NCI-H1048 (cell line): ENCODE measurements around the gene PAXX.

Experiments
- DNase-seq: peaks from one replicate; lab custom pipeline; 2025; lab: John Stamatoyannopoulos, UW

Gene PAXX

GRCh38 chr9:136965771-136966484, 26.3 kb upstream of the PAXX start:
- DNase-seq = no peak

DNA sequence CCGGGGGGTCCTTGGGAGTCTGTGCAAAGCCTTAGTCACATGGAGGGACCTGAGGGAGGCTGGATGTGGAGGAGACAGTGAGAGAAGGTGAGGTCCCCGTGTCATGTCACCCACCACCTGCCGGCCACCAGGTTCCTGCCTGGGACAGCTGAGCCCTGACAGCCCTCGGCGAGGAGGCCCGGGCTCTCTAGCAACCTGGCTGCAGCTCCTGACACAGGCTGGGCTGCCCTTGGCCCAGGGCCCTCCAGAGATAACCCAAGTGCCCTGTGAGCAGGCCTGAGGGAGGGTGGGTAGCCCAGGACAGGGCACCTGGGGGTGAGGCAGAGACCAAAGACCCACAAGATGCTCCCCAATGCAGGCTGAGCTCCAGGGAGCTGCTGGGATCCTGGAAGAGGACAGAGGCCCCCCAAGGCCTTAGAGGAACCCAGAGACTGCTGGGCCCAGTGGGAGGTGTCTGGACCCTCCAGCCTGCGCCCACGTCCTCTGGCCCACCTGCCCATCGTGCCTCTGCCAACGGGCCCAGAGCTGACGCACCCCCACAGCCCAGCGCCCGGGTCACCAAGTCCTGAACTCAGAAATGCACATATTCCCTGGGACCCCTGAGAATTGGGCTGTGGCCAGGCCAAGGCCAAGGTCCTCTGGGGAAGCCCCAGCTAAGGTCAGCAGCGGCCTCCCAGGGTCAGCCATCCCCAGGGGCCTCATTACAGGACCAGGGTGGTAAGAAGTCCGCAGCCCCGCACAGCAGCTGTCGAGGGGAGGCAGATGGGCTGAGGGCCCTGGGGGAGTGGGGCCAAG, 23.7 kb upstream of the PAXX start:
- no peak for DNase-seq

DNA sequence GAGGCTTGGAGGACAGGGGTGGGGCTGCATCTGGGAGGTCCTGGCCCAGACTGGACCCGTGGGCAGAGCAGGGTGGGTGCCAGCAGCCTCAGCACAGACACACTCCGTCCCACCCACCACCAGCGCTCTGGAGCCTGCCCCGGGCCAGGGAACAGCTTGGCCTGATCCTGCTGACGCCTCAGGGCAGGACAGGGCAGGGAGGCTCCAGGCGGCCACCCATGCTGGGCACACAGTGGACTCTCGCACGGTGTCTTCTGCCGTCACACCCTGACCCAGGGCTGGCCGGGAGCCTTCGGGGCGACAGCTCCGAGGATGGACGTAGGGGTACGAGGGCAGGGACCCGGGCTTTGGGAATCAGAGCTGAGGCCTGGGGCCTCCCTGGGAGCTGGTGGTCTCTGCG, 23.1 kb upstream of the PAXX start:
- no peak for DNase-seq

DNA sequence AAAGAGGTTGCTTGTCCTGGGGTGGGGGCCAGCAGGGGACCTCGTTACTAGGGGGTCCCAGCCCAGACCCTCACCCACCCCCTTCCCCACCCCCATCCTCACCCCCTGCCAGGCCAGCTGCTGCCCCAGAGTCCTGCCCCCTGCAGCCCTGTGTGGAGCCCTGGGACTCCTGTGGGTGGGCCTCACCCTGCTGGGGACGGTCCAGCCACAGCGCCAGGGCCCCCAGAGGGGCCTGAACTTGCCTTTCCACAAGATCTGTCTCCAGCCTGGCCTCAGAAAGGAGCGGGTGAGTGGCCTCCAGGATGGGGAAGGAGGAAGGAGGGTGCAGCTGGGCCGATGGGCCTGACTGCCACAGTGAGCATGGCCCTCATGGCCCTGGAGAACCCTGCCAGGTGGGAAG, 22.4 kb upstream of the PAXX start:
- no peak for DNase-seq

DNA sequence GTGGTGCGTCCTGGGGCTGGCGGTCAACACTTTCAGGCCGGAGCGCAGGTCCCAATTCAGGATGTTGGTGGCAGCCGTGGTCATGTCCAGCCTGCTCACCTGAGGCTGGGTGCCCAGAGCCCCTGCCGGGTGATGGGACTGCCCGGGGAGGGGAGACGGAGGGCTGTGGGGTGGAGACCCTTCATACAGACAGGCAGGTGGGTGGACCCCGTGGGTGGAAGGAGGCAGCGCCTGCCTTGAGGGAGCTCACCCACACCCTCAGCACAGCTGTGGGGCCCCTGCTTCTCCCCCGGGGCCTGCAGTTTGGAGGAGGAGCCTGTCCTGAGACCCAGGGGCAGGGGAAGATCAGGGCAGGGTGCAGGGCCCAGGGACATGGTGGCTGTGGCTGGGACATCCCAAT, 21.9 kb upstream of the PAXX start:
- no peak for DNase-seq

GRCh38 chr9:136971746-136972145, 20.5 kb upstream of the PAXX start:
- DNase-seq = no peak

DNA sequence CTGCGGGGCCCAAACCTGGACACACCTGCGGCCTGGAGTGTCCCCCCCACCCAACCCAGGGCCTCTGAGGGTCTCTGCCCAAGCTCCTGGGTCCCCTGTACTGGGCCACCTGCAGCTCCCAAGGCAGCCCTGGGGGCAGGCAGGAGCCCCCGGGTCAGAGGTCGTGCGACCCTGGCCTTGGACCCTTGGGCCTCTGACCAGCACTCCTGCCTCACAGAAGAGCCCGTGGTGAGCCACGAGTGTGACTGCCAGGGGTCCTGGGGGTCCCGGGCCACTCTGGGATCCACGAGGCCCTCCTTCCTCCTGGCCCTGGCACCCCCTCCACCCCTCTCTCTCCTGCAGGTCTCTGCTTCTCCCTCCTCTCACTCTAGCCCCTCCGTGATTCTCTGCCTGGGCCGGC, 19.9 kb upstream of the PAXX start:
- DNase-seq = no peak

DNA sequence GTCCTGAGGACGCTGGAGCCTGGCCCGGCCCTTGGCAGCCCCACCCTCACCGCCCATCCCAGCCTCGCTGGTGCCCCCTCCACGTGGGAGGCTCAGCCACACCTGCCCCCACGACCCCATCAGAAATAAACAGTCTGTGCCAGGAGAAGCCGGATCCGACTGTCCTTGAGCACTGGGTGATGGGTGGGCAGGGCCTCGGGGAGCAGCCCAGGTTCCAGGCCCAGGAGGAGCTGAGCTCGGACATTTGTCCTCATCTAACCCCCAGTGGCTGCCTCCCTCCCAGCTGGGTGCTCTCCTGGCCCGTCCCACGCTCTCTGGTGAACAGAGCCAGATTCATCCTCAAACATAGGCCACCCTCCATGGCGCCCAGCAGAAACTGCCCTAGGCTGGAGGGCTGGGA, 19.5 kb upstream of the PAXX start:
- no peak for DNase-seq

GRCh38 chr9:136973618-136974617, 18.3 kb upstream of the PAXX start:
- DNase-seq = no peak

DNA sequence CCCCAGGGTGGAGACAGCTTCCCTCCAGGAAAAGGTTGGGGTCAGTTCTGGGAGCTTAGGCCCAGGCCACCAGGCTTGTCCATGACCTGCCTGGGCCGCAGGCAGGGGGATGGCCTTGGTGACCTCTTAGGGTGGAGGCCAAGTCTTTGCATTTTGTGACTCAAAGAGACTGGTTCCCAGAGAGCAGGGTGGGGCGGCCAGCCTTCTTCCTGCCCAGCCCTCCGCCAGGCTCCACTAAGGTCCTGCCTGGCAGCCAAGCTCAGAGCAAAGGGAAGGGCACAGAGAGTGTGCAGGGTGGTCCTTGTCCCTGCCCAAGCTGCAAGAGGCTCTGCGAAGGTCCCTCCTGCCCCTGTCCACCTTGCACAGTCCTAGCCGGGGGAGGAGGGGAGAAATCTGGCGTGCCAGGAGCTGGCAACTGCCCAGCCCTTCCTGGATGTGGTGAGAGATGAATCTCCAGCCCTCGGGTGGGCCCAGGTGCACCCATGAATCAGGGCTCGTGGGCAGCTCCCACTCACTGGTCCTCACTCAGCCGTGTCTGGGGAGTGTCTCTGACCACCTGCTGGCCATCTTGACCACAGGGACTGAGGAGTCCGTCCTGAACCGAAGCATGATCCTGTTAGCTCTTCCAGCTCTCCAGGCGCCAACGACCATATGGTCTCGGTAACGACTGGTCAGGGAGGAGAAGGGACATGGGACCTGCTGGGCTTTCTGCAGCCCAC, 17.2 kb upstream of the PAXX start:
- no peak for DNase-seq

DNA sequence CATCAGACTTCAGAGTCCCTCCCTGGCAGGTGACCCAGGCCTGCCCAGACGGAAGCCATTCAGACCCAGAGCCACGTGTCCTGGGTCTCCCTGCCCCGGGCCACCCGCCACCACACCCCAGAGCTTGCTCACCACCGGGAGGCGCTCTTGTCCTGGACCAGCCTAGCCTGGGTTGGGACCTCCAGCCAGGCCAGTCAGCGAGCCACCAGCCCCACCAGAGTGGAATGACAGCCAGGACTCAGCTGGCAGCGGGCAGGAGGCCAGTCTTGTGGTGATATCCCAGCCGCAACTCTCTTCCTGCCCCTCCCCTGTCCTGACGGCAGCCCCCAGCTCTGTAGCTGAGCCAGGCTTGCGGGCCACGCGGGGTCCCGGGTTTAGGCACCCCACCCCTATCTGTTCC, 16.6 kb upstream of the PAXX start:
- DNase-seq = no peak

DNA sequence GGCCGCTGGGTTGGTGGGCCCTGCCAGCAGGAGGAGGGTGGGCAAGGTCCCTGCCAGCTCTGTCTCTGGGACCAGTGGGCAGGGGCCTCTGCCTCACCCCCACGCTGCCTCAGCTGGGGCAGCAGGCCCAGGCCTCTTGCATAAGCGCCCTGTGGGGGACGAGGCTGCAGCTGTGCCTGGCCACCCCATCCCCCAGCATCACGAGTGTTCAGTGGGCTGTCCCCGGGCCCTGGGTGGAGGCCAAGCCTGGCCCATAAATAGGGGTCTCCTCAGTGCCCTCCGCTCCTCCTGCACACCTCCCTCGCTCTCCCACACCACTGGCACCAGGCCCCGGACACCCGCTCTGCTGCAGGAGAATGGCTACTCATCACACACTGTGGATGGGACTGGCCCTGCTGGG, 15.0 kb upstream of the PAXX start, which contains the start of gene PTGDS:
PTGDS (plus strand) TSS at position 282 of the 400 bp plus-strand sequence; CDS start at position 357, 75 bp downstream.
- DNase-seq = no peak

- no peak for DNase-seq
Observed at GRCh38 chr9:136977649-136978072, 14.6 kb upstream of the PAXX start.

- peak; percentile 80 for DNase-seq
Observed at GRCh38 chr9:136978073-136978864, 14.0 kb upstream of the PAXX start.

GRCh38 chr9:136978865-136979544, 13.2 kb upstream of the PAXX start:
- no peak for DNase-seq

DNA sequence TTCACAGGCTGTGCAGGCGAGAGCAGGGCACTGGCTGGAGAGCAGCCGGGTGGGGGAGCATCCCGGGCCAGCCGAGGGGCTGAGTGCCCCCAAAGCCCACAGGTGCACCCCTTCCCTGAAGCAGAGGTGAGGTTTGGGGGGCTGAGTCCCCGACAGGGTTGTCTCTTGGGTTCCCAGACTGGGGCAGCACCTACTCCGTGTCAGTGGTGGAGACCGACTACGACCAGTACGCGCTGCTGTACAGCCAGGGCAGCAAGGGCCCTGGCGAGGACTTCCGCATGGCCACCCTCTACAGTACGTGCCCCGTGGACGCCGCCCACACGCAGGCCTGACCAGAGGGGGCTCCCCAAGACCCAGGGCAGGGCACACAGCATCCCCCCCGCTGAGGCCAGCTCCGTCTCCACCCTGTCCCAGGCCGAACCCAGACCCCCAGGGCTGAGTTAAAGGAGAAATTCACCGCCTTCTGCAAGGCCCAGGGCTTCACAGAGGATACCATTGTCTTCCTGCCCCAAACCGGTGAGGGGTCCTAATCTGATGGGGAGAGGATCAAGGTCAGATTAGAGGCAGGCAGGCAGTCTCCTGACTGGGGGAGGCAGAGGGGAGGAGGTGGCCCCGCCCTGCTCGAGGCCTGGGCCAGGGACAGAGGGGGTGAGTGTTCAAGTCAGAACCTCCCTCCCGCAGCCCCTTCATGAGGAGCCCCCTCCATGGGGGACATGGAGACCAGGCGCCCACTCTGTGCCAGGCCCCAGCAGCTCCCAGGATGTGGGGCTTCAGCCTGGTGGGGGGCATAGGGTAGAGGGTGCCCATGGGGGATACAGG, 12.2 kb upstream of the PAXX start:
- no peak for DNase-seq

DNA sequence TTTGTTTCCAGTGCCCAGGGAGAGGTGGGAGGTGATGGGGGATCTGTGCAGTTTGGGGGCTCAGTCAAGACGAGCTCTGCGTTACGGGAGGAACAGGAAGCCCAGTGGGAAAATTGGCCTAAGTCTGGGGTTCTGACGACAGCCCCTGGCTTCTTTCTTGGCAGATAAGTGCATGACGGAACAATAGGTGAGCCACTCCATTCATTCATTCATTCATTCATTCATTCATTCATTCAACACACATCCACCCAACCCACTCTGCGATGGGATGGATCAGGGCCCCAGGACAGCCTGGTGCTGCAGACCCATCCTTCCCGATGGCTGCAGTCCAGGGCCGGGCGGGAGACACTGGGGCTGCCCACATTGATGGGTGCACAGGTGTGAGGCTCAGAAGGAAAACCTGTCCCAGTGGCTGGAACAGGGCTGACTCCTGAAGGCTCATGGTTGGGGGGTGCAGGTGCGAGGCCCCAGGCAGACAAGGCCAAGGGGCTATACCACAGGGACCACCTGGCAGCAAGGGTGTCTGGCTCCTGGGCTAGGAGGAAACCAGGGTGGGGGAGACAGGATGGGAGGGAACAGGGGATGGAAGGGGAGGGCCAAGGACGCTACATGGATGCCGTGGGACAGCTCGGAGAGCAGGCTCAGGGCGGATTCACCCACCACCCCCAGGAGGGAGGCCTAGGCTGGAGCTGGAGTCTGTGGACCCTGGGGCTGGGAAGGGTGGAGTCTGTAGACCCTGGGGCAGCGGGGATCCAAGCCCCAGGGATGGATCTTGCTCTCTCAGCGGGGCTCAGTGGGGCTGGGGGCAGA, 11.3 kb upstream of the PAXX start:
- no peak for DNase-seq

- no peak for DNase-seq
Observed at GRCh38 chr9:136981588-136982231, 10.5 kb upstream of the PAXX start.
